ENCODE results near the gene SPEF1. TPM values are rescaled to one million over a fixed set of nuclear protein-coding genes. Genes with fewer than 3 reads are reported as not detected.

Gene SPEF1
- total and polyA plus RNA-seq, 2 experiments from 2014 or later, result 0.11 TPM; not detected in 1

- Histone ChIP-seq H3K9me2 (ENCODE audit: insufficient read depth) (no peaks in the 10 kb centered on the region), H3K4me3 (no peak overlapping the region), H3K9me3 (ENCODE audit: low read depth) (no peaks in the 10 kb centered on the region), H3K36me3 (ENCODE audit: low read depth) (no peaks in the 10 kb centered on the region; the same call in 1 of the 2 replicates), H3F3A (ENCODE audit: insufficient read depth) (peaks cover 36% of the 10 kb centered on the region), H3K27me3 (replicated peaks; ENCODE audit: insufficient read depth) (no peaks in the 10 kb centered on the region), H4K20me1 (ENCODE audit: insufficient read depth) (no peaks in the 10 kb centered on the region), H3K27ac (no peak overlapping the region), H3K4me1 (ENCODE audit: insufficient read depth) (peaks cover 36% of the 10 kb centered on the region), H3K79me2 (ENCODE audit: insufficient read depth) (peaks cover 17% of the 10 kb centered on the region), H2AFZ (no peak overlapping the region), H3K4me2 (ENCODE audit: unreplicated experiment) (no peak overlapping the region), H3K9ac (no peak overlapping the region)
- in situ Hi-C loops (cut with MboI), result no loop called here
- TF ChIP-seq EZH2phosphoT487 (IDR thresholded peaks at IDR 0.05; ENCODE audit: insufficient read depth, low read depth) (no peak), EZH2 (IDR thresholded peaks at IDR 0.05; ENCODE audit: insufficient read depth, poor library complexity, severe bottlenecking) (no peak)
- WGBS, 2 experiments (ENCODE audit: low coverage in 1 of 2, low lambda C conversion rate in 2 of 2, missing lambda C conversion rate in 2 of 2), result 77 to 87% methylated on average over 9 to 11 of the region's 11 CpGs
- no peak for DNase-seq
Observed at GRCh38 chr20:3804254-3804751, 23.1 kb upstream of the SPEF1 start.

- no peak overlapping the region for H3K4me3 ChIP-seq
Observed at GRCh38 chr20:3803854-3804253, 22.6 kb upstream of the SPEF1 start.

GRCh38 chr20:3803289-3803688 is 22.0 kb upstream of the SPEF1 start:
- no peaks in the 10 kb centered on the region for H3K9me3 ChIP-seq (ENCODE audit: low read depth)
- H3K27me3 ChIP-seq (replicated peaks; ENCODE audit: insufficient read depth), result no peaks in the 10 kb centered on the region
- H2AFZ ChIP-seq, result no peak overlapping the region
- no peaks in the 10 kb centered on the region for H4K20me1 ChIP-seq (ENCODE audit: insufficient read depth)
- H3K9ac ChIP-seq, result no peak overlapping the region
- no peaks in the 10 kb centered on the region; the same call in 1 of the 2 replicates for H3K36me3 ChIP-seq (ENCODE audit: low read depth)
- peaks cover 21% of the 10 kb centered on the region for H3K79me2 ChIP-seq (ENCODE audit: insufficient read depth)
- peaks cover 33% of the 10 kb centered on the region for H3K4me1 ChIP-seq (ENCODE audit: insufficient read depth)
- in situ Hi-C loops (cut with MboI), result no loop called here
- 87 to 92% methylated on average over 14 of the region's 14 CpGs for WGBS, 2 experiments (ENCODE audit: low coverage in 1 of 2, low lambda C conversion rate in 2 of 2, missing lambda C conversion rate in 2 of 2)
- TF ChIP-seq EZH2phosphoT487 (IDR thresholded peaks at IDR 0.05; ENCODE audit: insufficient read depth, low read depth) (no peak), EZH2 (IDR thresholded peaks at IDR 0.05; ENCODE audit: insufficient read depth, poor library complexity, severe bottlenecking) (no peak)
- H3F3A ChIP-seq (ENCODE audit: insufficient read depth), result peaks cover 29% of the 10 kb centered on the region
- no peak overlapping the region for H3K4me2 ChIP-seq (ENCODE audit: unreplicated experiment)
- H3K4me3 ChIP-seq, result no peak overlapping the region
- no peaks in the 10 kb centered on the region for H3K9me2 ChIP-seq (ENCODE audit: insufficient read depth)
- no peak overlapping the region for H3K27ac ChIP-seq
- DNase-seq, result no peak

More at GRCh38 chr20:3803854-3804253, 22.6 kb upstream of the SPEF1 start:
- Histone ChIP-seq H3K27me3 (replicated peaks; ENCODE audit: insufficient read depth) (no peaks in the 10 kb centered on the region), H3K4me2 (ENCODE audit: unreplicated experiment) (no peak overlapping the region), H3K9me2 (ENCODE audit: insufficient read depth) (no peaks in the 10 kb centered on the region), H4K20me1 (ENCODE audit: insufficient read depth) (no peaks in the 10 kb centered on the region), H3K9ac (no peak overlapping the region), H3K79me2 (ENCODE audit: insufficient read depth) (peaks cover 20% of the 10 kb centered on the region), H3K9me3 (ENCODE audit: low read depth) (no peaks in the 10 kb centered on the region), H3K27ac (no peak overlapping the region), H2AFZ (no peak overlapping the region), H3K4me1 (ENCODE audit: insufficient read depth) (peaks cover 36% of the 10 kb centered on the region), H3K36me3 (ENCODE audit: low read depth) (no peaks in the 10 kb centered on the region; the same call in 1 of the 2 replicates), H3F3A (ENCODE audit: insufficient read depth) (peaks cover 35% of the 10 kb centered on the region)
- no peak for DNase-seq
- WGBS, 2 experiments (ENCODE audit: low coverage in 1 of 2, low lambda C conversion rate in 2 of 2, missing lambda C conversion rate in 2 of 2), result 73 to 80% methylated on average over 6 of the region's 6 CpGs
- TF ChIP-seq EZH2phosphoT487 (IDR thresholded peaks at IDR 0.05; ENCODE audit: insufficient read depth, low read depth) (no peak), EZH2 (IDR thresholded peaks at IDR 0.05; ENCODE audit: insufficient read depth, poor library complexity, severe bottlenecking) (no peak)
- in situ Hi-C loops (cut with MboI), result no loop called here

- H3K27me3 ChIP-seq (replicated peaks; ENCODE audit: insufficient read depth), result no peaks in the 10 kb centered on the region
- H3K36me3 ChIP-seq (ENCODE audit: low read depth), result no peaks in the 10 kb centered on the region; the same call in 1 of the 2 replicates
- H3K9ac ChIP-seq, result no peak overlapping the region
- no peak overlapping the region for H3K27ac ChIP-seq
- in situ Hi-C loops (cut with MboI), result no loop called here
- TF ChIP-seq EZH2phosphoT487 (IDR thresholded peaks at IDR 0.05; ENCODE audit: insufficient read depth, low read depth) (no peak), EZH2 (IDR thresholded peaks at IDR 0.05; ENCODE audit: insufficient read depth, poor library complexity, severe bottlenecking) (no peak)
- H3K4me1 ChIP-seq (ENCODE audit: insufficient read depth), result peaks cover 32% of the 10 kb centered on the region
- no peak overlapping the region for H2AFZ ChIP-seq
- 94 to 96% methylated on average over 11 of the region's 11 CpGs for WGBS, 2 experiments (ENCODE audit: low coverage in 1 of 2, low lambda C conversion rate in 2 of 2, missing lambda C conversion rate in 2 of 2)
- H3F3A ChIP-seq (ENCODE audit: insufficient read depth), result peaks cover 25% of the 10 kb centered on the region
- peaks cover 27% of the 10 kb centered on the region for H3K79me2 ChIP-seq (ENCODE audit: insufficient read depth)
- no peaks in the 10 kb centered on the region for H4K20me1 ChIP-seq (ENCODE audit: insufficient read depth)
- no peak for DNase-seq
- H3K9me3 ChIP-seq (ENCODE audit: low read depth), result no peaks in the 10 kb centered on the region
- H3K9me2 ChIP-seq (ENCODE audit: insufficient read depth), result no peaks in the 10 kb centered on the region
- H3K4me2 ChIP-seq (ENCODE audit: unreplicated experiment), result no peak overlapping the region
- no peak overlapping the region for H3K4me3 ChIP-seq
Observed at GRCh38 chr20:3802524-3803239, 21.4 kb upstream of the SPEF1 start.

Measured in GM23248 (cell line).